ENCODE results near the gene CERS5.
A peak's percentile ranks its signal among the peaks of the same experiment; 100 is the strongest.
"Not testable (repeated sequence)": the region's sequence is repeated elsewhere in the genome, so short reads cannot be mapped to it uniquely, and the experiment has no call there.

Gene CERS5

DNA sequence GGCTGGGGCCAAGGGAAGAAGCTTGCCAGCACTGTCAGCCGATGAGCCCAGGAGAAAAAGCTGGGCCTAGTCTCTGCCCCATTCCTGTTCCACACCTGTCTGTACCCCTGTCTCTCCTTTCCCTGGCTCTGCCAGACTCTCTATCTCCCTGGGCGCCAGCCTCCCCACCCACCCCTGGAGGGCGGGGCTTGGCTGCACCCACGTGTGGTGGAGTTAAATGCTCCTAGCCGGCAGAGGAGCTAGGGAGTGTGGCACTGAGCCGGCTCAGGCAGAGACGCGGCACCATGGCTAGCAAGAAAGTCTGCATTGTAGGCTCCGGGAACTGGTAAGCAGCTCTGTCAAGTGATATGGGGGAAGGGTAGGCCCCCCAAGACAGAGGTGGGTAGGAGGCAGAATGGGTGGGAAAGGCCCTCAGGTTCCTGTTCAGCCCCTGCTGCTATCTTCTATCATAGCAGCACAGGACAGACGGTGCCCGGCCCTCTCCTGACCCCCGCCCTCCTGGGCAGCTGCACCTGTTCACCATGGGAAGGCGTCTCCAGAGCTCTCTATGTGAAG lies 63.3 kb downstream of the CERS5 start, which contains the start of gene GPD1:
TSS of gene GPD1 (plus strand) at position 242 of the 555 bp plus-strand sequence. CDS start at position 285, 43 bp downstream.
- DNase-seq (ENCODE audit: low read depth in 2 of 2) = no peak

DNA sequence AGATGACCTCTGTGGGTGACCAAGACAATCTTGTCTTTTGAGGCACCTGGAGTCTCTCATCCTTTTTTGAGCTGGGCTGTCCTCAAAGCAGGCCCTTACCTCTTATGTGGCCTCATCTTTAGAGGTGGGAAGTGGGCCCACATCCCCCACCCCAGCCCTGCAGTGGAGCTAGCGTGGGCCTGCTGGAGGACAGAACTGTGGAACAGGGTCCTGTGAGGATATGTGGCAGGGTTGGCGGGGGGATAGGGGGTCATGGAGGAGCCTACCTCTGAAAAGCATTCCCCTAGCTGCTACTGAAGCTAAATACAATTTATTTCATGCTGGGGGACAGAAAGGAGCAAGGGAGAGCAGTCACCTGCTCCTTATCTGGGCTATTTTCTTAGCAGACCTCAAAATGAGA lies 63.8 kb downstream of the CERS5 start:
- no peak for DNase-seq (ENCODE audit: low read depth in 2 of 2)

DNA sequence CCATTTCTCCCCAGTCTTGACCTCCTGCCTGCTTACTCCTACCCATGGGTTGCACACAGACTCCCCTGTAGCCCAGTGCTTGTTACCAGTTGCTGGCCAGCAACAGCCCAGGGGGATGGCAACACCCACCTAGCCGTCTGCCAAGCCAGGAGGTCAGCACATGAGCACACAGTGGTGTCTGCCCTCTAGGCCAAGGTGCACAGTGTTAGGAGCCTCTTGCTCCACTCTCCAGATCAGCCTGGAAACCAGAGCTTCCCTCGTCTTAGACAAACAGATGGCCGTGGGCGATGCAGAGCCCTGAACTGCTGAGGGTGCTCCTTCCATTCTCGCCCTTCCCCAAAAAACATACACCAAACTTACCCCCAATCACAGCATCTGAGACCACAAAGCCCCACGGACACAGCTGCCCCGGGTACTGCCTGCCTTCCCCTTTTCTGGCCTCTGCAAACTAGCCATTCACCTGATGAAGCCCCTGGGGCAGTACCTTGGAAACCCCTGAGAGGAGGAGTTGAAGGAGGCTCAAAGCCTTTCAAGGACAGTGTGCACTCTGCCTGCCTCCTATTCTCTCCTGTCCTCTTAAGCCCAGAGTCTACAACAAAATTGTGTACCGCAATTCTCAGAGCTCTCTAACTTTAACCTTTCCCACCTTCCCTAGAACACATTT lies 64.4 kb downstream of the CERS5 start:
- DNase-seq (ENCODE audit: low read depth in 2 of 2) = no peak

DNA sequence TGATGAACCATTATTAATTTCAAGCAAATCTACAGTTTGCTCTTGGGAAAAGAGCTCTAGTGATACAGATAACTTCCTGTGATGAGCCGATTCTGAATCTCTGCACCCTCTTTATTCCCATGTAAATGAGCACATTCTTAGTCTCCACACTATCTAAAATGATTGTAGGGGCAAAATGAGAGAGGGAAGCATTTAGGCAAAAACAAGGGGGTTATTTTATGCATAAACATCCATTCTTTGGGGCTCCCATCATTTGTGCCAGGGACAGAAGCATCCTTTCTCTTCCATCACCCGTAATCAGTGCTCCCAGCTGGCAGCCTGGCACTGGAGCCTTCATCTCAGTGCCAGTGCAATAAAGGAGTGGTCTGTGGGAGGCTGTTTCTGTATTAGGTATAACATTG lies 65.0 kb downstream of the CERS5 start:
- no peak for DNase-seq (ENCODE audit: low read depth in 2 of 2)

DNA sequence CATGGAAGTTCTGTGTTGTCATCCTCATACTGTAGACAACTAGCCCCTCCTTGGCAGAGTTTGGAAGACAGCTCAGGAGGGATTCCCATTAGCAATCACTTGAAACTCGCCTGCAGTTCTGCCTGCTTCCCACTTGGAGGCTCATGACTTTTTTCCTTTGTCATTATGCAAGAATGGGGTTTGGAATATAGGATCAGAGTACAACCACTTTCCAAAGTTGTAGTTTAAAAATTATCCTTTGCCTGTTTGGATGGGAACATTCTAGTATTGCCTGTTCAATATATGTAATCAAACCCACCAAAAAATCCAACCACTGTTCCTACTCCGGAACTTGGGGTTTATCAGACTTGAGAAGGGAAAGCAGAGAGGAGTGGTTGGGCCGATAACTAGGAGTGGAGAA lies 65.5 kb downstream of the CERS5 start:
- DNase-seq (ENCODE audit: low read depth in 2 of 2) = no peak

DNA sequence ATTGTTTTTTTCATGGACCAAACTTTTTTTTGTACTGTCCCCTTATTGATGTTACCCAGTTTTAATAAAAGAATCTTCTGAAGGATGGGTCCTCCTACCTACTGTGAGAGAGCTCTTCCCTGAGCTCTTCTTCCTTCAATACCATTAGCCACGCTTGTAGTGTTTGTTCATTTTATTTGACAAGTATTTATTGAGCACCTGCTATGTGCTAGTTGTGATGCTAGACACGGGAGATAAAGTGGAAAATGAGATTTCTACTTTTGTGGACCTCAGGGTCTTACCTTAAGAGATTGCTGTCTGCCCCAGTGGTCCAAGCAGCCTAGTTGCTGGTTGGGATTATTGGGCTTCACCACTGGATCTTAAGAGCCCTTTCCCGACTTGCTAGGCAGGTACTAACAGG lies 66.6 kb downstream of the CERS5 start:
- no peak for DNase-seq (ENCODE audit: low read depth in 2 of 2)

DNA sequence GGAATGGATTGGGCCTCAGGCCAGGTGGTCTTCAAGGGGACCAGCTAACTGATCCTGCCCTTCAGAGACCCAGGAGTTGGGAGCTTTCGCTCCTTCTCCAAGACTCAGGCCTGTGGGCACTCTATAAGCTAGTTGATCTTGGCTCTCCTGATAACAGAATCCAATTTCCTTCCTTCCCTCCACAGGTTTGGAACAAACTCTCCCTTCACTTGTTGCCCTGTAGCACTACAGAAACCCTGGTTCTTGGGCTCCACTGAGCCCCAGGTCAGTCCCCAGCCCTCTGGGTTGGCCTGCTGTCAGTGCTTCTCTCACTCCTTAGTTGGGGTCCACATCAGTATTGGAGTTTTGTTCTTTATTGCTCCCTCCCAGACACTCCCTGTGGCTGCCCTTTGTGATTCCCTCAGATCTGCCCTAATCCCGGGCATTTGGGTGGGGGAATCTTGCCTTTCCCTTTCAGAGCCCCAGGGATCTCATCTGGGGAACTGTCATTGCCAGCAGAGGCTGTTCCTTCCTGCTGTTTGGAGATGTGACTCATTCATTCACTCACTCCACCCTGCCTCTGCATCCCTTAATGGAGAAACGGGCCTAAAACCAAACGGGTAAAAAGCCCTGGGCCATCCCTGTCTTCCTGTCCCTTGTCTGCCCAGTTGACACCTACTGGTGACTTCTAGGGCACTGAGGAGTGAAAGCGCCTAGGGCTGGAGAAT lies 67.7 kb downstream of the CERS5 start:
- no peak for DNase-seq (ENCODE audit: low read depth in 2 of 2)

DNA sequence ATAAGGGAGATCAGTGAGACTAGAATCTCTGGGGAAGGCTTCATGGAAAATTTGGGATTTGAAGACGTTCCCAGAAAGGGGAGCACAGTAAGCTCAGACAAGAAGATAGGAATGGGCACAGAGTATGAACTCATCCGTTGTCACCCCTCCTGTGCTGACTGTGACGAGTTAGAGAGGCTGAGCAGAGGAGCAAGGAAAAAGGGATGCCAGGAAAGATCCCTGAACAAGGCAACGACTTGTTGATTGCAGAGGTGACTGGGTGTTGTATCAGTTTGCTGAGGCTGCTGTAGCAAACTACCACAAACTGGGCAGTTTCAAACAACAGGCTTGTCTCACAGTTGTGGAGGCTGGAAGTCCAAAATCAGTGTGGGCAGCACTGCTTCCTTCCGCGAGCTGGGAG lies 69.2 kb downstream of the CERS5 start:
- DNase-seq (ENCODE audit: low read depth in 2 of 2) = no peak

DNA sequence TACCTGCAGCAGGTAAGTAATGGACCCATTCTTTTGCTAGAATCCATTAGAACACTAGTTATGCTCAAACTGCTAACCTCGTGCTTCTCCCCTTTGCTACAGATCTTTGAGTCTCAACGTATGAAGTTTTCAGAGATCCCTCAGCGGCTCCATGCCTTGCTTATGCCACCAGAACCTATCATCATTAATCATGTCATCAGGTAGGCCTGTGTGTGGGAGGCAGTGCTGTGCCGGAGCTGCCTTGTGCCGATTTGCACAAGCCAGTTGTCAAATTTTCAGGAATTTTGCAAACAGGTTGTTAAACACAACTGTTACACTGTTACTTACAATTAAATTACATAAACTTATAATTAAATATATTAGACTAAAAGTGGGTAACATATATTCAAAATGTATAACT lies 76.8 kb downstream of the CERS5 start:
- no peak for DNase-seq (ENCODE audit: low read depth in 2 of 2)

DNA sequence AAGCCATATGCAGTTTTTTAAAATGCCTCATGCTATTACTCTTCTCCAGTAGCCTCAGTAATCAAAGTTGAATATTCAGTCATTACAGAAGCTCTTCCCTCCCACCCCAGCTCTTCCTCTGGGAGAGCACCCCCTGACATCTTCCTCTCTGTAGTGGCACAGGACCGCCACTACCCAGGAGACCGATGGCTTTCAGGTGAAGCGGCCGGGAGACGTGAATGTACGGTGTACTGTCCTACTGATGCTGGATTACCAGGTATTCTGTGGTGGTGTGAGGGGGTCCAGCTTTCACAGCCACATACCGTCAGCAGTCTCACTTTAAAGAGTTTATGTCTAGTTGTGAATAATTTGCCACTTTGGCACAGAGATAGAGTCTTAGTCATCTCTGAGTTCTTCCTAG lies 77.4 kb downstream of the CERS5 start:
- no peak for DNase-seq (ENCODE audit: low read depth in 2 of 2)

DNA sequence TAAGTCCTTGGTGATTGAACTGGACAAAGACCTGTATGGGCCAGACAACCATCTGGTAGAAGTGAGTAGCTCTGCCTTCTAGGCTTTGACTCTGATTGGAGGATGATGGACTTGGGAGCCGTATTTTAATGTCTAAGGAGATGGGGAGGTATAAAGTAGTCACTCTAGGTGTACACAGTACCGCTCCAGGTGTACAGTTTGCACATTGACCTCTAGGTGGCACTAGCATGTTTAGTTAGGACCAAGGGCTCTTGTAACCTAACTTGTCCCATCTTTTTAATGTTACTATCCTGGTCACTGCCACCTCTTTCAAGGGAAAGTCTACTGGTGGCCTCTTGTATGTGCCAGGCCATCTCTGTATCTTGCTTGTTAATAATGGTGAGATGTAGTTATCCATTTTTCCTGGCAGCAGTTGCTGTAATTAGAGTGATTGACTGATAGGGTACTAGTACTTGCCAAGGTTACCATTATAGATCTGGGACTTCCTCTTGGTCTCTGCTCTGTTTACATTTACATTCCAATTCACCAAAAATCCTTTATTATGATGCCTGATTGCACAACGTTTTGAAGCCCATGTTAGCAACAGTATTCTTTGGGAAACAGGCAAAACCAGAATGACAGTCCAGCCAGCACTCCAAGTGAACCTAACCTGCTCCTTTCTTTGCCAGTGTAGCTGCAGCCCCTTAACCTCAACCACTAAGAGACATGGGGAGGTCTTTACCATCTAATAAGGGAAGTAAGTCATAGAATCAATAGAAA lies 78.4 kb downstream of the CERS5 start:
- DNase-seq (ENCODE audit: low read depth in 2 of 2) = peak; percentile 26 to 39

DNA sequence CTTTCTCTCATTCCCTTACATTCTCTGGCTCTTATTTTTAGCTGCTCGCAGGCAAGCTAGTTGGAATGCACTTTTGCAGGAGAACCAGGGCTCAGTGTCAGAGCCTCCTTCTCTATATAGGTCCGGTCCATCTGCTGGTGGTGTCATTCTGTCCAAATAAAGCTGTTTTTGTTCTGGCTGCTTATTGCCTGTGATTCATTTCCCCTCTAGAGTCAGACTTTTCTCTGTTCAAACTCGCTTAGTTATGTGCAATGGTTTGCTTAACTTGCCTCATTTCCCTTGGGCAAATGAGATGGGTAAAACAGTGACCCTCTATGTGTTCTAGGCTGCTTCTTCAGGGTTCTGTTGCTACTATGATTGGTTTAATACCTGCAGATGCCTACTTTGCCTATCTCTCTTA lies 79.2 kb downstream of the CERS5 start:
- no peak for DNase-seq (ENCODE audit: low read depth in 2 of 2)

DNA sequence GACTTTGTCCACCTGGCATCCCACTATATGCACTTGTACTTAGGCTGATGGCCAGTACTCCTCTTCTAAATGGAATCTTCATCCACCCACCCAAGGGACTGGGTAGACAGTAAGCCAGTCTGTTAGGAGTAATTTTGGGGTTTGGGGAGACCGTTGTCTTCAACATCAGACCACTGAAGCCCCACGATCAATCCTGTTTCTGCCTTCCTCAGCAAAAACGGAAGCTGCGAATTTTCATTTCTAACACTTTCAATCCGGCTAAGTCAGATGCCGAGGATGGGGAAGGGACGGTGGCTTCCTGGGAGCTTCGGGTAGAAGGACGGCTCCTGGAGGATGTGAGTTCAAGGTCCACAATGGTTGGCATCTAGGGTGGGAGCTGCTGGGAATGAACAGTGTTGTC lies 80.0 kb downstream of the CERS5 start:
- no peak for DNase-seq (ENCODE audit: low read depth in 2 of 2)

DNA sequence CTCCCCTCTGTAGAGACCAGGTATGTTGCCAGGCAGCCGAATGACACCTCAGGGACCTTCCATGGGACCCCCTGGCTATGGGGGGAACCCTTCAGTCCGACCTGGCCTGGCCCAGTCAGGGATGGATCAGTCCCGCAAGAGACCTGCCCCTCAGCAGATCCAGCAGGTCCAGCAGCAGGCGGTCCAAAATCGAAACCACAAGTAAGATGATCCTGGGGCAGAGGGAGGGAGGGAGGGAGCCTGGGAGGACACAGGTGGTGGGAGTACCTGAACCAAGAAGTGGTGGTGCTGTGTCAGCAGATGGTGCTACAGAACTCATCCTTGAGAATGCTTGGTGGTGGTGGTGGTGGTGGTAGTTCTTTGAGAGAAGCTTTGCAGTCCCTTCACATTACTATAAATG lies 81.0 kb downstream of the CERS5 start:
- DNase-seq (ENCODE audit: low read depth in 2 of 2) = no peak

DNA sequence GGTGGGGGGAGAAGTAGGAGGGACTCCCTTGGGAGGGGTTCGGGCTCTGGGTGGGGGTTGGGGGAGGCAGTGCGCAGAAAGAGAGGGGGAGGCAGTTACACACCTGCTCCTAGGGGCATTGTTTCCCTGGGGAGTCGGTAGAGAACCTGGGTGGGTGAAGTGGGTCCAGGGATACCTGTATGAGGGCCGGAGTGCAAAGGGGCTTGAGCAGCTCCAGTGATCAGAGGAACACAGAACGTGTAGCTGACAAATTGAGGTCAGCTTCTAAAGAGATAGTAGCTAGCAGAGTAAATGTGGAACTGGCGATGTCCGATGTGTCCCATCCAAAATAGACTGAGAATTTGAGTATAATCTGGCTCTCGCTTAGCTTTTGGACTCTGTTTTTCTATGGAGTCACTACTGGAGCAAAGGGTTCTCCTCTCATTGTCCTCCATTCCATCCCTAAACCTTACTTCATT lies 81.5 kb downstream of the CERS5 start:
- DNase-seq (ENCODE audit: low read depth in 2 of 2) = no peak

DNA sequence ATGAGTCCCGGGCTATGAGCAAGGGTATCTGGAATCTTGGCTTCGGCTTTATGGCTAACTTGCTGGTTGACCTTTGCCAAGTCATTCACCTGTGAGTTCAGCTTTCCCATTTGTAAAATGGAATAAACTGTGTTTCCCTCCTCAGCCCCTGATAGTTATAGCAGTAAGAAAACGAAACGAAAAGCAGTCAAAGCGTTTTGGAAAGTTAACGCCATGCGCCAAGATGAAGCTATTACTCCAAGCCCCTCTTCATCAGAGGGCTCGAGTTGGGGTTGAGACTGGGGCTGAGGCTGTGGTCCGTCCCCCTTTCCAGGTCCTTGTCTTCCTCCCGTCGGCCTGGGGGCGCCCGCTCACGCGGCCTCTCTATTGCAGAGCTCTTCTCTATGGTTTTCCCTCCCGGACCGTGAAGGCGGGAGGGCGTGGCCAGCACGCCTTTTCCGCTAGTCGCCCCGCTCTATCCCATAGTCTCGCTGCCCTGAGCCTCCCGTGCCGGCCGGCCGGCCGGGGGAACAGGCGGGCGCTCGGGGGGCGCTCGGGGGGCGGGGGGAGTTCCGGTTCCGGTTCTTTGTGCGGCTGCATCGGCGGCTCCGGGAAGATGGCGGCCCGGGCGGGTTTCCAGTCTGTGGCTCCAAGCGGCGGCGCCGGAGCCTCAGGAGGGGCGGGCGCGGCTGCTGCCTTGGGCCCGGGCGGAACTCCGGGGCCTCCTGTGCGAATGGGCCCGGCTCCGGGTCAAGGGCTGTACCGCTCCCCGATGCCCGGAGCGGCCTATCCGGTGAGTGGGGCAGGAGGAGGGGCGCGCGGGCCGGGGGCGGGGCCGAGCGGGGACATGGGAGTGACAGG lies 82.2 kb downstream of the CERS5 start, which contains the start of gene SMARCD1:
TSS of gene SMARCD1 (plus strand) at position 568 of the 840 bp plus-strand sequence. CDS start at position 596, 28 bp downstream.
- peak; percentile 78 to 80 for DNase-seq (ENCODE audit: low read depth in 2 of 2)

DNA sequence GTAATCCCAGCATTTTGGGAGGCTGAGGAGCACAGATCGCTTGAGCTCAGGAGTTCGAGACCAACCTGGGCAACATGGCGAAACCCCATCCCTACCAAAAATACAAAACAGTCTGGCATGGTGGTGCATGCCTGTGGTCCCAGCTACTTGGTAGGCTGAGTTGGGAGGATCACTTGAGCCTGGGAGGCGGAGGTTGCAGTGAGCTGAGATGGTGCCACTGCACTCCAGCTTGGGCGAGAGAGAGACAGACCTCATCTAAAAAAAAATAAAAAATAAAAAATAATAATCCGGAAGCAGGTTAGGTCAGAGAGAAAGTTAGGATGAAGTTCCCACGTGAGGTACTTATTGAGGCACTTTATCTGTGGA lies 82.8 kb downstream of the CERS5 start:
- not testable (repeated sequence) for DNase-seq (ENCODE audit: low read depth in 2 of 2)

DNA sequence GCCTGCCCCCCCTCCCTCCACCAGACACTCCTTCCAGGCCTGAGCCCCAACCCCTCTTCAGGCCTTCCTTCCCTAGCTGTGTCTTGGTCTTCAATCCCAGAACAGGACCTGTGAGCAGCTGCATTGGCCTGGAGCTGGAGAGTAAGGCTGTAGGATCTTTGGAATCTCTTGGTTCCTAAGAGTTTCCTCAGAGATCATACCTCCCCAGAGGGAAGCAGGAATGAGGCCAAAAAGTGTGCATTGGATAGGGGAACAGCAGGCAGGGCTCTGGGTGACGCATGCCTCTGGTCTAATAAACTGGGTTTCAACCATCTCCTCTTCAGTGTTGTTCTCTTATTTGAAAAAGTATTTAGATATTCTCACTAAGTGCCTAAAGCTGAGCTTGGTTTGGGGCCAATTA lies 83.9 kb downstream of the CERS5 start:
- DNase-seq (ENCODE audit: low read depth in 2 of 2) = no peak

DNA sequence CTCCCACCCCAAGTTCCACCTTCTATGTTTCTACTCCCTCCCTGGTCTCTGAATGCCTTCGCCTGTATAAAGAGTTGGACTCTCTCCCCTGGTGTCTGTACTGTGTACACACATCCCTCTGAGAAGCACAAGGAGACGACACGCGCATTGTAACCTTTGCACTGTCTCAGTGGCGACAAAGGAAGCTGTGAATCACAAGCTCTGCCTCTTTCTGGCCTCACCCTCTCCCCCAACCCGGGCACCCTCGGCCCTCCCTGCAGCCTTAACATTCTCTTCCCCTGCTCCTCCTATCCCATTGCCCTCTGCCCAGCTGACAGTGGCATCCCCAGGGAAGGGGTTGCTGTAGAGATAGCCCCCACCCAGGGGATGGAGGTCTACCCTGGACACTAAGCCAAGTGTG lies 84.5 kb downstream of the CERS5 start:
- DNase-seq (ENCODE audit: low read depth in 2 of 2) = no peak

DNA sequence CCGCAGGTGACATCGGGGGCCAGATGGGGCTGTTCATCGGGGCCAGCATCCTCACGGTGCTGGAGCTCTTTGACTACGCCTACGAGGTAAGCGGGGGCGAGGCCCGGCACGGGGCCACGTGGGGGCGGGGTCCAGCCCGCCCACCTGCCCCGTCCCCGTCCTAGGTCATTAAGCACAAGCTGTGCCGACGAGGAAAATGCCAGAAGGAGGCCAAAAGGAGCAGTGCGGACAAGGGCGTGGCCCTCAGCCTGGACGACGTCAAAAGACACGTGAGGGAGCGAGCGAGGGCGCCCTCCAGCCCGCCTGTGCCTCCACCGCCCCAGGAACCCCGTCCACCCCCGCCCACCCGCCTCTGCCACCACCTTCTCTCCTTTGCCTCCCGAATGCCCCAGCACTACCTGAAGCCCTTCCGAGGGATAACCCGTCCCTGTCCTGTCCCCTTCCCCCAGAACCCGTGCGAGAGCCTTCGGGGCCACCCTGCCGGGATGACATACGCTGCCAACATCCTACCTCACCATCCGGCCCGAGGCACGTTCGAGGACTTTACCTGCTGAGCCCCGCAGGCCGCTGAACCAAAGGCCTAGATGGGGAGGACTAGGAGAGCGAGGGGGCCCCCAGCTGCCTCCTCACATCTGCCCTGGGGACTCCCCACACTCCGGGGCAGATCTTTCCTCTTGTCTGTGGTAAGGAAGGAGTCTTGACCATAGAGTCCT lies 85.9 kb downstream of the CERS5 start:
- no peak for DNase-seq (ENCODE audit: low read depth in 2 of 2)

DNA sequence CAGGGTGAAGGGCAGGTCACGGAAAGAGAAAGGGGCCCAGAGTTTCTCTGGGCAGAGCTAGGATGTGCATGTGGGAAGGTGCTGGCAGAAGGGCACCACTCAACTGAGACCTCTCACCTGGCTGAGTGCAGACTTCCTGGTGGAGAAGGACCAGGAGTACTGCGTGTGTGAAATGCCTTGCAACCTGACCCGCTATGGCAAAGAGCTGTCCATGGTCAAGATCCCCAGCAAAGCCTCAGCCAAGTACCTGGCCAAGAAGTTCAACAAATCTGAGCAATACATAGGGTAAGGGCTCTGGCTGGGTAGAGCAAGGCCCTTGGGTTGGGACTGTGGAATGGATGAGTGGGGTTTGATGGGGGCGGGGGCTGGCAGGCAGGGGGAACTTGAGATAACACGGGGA lies 87.4 kb downstream of the CERS5 start:
- DNase-seq (ENCODE audit: low read depth in 2 of 2) = no peak
